GM12891 (cell line): ENCODE results near the gene SORCS2.

ENCODE experiments used
- POLR2A ChIP-seq: IDR thresholded peaks from 2 replicates; pipeline ENCODE4 v1.6.1; 2011; ENCODE audit warnings: low read depth, low read length, control low read depth
- TAF1 ChIP-seq: IDR thresholded peaks from 2 replicates; pipeline ENCODE4 v1.6.1; 2011; ENCODE audit warnings: low read depth, low read length, control low read depth

DNA sequence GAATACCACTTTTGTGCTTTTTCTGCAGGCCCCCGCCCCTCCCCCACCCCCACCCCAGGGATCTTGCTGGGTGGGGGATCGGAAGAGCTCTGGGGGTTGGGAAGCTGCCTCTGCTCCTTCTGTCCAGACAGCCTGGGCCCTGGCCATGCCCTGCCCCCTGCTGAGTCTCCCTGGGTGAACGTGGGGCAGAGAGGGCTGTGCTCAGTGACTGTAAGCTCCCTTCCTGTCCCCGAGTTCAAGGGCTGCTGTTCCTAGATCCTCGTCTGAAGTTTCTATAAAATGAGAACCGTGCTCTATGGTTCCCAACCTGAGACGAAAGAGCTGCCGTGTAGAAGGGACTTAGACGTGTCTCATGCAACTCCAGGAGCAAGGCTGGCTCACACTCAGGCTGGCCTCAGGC is 105.0 kb downstream of the SORCS2 start:
- no peak for TF ChIP-seq POLR2A
- TF ChIP-seq TAF1 = no peak
